Prostate gland (tissue), 2 donors: Measurements from ENCODE around the gene RSPRY1.

Source experiments
- POLR2A ChIP-seq: fragments of 450-650 bp; IDR thresholded peaks from one replicate; pipeline ENCODE4 v1.6.1; 2016; ENCODE audit warnings: antibody characterized with exemption, mild to moderate bottlenecking
- TF ChIP-seq, protein P1 (sequence below), 4 experiments: fragments of 200-600 bp in 2 of 4; fragments of 450-650 bp in 2 of 4; sonication (generic) in 2 of 4; IDR thresholded peaks; 1 replicate in 3 of 4; 2 replicates in 1 of 4; pipeline ENCODE4 v1.5.1; 2016 to 2019; ENCODE audit warnings: antibody characterized with exemption in 4 of 4, mild to moderate bottlenecking in 2 of 4, moderate library complexity in 2 of 4

DNA sequence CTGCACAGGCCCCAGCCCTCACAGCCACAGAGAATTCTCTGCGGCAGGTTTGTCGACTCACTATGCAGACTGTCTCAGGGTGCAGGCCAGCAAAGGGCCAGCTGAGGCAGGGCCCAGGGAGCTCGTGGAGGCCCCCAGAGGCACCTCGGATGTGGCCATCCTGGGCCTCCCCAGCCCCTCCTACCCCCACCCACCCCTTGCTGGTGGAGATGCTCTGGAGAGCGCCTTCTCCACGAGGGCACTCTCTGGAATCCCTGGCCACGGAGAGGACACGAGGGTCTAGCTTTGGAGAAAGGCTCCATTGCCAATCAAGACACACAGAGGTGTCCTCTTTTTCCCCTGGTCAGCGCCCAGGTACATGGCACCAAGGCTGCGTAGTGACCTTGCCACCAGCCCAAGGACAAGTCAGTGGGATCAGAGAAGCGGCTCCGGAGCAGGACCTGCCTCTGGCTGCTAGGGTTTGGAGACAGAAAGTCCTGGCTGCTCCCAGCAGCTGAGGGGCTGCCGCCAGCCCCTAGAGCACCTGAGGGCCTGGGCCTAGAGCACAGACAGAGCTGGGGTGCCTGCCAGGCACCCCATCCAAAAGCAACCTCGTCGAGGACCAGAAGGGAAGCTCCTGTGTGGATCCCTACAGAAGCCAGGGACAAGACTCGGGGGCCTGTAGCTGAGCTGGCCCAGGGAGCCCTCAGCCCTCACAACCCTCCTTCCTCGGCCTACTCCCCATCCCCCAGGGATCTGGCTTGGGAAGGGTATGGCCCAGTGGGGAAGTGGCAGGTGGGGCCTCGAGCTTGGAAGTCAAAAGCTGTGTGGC is 77.6 kb downstream of the RSPRY1 start:
- no peak for TF ChIP-seq POLR2A
- TF ChIP-seq, protein P1, sequence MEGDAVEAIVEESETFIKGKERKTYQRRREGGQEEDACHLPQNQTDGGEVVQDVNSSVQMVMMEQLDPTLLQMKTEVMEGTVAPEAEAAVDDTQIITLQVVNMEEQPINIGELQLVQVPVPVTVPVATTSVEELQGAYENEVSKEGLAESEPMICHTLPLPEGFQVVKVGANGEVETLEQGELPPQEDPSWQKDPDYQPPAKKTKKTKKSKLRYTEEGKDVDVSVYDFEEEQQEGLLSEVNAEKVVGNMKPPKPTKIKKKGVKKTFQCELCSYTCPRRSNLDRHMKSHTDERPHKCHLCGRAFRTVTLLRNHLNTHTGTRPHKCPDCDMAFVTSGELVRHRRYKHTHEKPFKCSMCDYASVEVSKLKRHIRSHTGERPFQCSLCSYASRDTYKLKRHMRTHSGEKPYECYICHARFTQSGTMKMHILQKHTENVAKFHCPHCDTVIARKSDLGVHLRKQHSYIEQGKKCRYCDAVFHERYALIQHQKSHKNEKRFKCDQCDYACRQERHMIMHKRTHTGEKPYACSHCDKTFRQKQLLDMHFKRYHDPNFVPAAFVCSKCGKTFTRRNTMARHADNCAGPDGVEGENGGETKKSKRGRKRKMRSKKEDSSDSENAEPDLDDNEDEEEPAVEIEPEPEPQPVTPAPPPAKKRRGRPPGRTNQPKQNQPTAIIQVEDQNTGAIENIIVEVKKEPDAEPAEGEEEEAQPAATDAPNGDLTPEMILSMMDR (IDR thresholded peaks at IDR 0.05) = no peak
